Mucosa of rectum (tissue), 2 donors: ENCODE data around the gene PIM2.

ENCODE experiments used
- H3K27ac ChIP-seq, 2 donors: one replicate each; pipeline ENCODE4 v1.7.0; 2013; ENCODE audit warnings: inconsistent platforms in 2 of 2, low read depth in 2 of 2, low read length in 2 of 2
- H3K27me3 ChIP-seq, 2 donors: one replicate each; pipeline ENCODE4 v1.7.0; 2013; ENCODE audit warnings: low read length in 2 of 2; ENCODE audit not compliant: control insufficient read depth in 2 of 2, insufficient read depth in 2 of 2
- H3K36me3 ChIP-seq, 2 donors: one replicate each; pipeline ENCODE4 v1.7.0; 2013; ENCODE audit warnings: low read length in 2 of 2; ENCODE audit not compliant: control insufficient read depth in 2 of 2, insufficient read depth in 2 of 2
- H3K4me1 ChIP-seq, 2 donors: one replicate each; pipeline ENCODE4 v1.7.0; 2013; ENCODE audit warnings: low read length in 2 of 2, mild to moderate bottlenecking in 1 of 2; ENCODE audit not compliant: control insufficient read depth in 2 of 2, insufficient read depth in 2 of 2
- H3K4me3 ChIP-seq, 2 donors: one replicate each; pipeline ENCODE4 v1.7.0; 2013; ENCODE audit warnings: low read length in 2 of 2
- H3K9ac ChIP-seq, 2 donors: one replicate each; pipeline ENCODE4 v1.7.0; 2013; ENCODE audit warnings: low read length in 2 of 2, low read depth in 1 of 2, mild to moderate bottlenecking in 1 of 2
- H3K9me3 ChIP-seq, 2 donors: one replicate each; pipeline ENCODE4 v1.7.0; 2013; ENCODE audit warnings: low read length in 2 of 2; ENCODE audit not compliant: control insufficient read depth in 2 of 2
- donor health status: healthy.
- donor health status: Normal muscosa, but diverticular disease.

The PIM2 gene

DNA sequence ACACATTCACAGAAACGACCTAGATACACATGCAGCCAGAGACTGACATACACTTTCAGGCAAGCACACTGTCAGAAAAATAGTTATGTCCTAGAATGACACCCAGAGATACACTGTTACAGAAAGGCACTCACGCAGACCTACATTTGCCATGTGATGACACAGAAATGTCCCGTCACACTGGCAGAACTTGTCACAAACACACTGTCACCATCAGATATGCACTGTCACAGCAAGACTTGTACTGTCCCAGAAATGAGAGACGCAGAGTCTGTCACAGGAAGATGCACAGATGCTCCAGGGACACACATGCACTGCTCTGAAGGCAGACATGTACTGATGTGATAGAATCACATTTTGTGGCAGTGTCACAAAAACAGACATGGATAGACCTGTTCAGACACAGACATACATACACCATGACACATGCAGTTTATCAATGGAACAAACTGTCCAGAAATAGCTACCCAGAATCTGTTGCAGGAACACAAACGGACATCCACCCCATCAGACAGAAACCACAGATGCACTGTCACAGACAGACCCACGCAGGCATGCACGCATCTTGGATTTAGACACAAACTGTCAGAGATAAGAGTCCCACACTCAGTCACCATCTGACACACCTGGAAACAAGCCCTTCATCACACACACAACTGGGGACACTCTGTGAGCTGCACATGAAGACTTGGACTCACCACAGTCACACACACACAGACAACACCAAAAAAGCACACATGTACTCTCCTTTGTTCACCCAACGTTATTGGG, 1.3 kb upstream of the PIM2 start:
- H3K9ac ChIP-seq: peak overlapping the region in 1 of 2 donors; percentile 1
- no peaks in the 10 kb centered on the region for H3K27me3 ChIP-seq
- peaks cover 0 to 4% of the 10 kb centered on the region in 2 donors for H3K4me1 ChIP-seq
- peak overlapping the region in 1 of 2 donors; percentile 77 for H3K4me3 ChIP-seq
- peaks cover 12 to 28% of the 10 kb centered on the region in 2 donors for H3K36me3 ChIP-seq
- H3K9me3 ChIP-seq: no peaks in the 10 kb centered on the region
- H3K27ac ChIP-seq: peak overlapping the region; percentile 42 to 80

DNA sequence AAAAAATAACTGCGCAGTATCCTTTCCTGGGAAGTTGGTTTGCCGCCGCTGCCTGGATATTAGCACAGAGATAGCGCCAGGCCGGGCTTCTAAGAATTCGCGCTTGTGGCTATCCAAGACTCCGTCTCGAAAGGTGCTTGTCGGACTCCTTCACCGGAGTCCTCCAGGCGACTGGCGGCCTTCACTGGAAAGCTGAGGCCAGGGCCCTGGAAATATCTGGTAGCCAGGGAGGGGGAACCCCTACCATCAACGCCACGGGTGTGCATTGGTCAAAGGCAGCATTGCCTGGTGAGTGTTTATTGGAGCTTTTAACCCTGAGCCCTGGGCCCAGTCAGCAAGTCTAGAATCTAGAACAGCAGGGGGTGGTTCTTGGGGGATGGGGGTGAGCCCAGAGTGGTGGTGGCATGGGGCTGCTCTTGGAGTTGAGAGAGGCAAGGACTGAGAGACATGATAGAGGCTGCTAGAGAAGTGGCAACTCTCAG, 577 bp upstream of the PIM2 start:
- H3K36me3 ChIP-seq: peaks cover 14 to 30% of the 10 kb centered on the region in 2 donors
- H3K27me3 ChIP-seq: no peaks in the 10 kb centered on the region
- no peaks in the 10 kb centered on the region for H3K9me3 ChIP-seq
- peak overlapping the region; percentile 38 to 77 for H3K4me3 ChIP-seq
- peaks cover 0 to 4% of the 10 kb centered on the region in 2 donors for H3K4me1 ChIP-seq
- peak overlapping the region; percentile 15 to 53 for H3K9ac ChIP-seq
- peak overlapping the region; percentile 42 to 80 for H3K27ac ChIP-seq

DNA sequence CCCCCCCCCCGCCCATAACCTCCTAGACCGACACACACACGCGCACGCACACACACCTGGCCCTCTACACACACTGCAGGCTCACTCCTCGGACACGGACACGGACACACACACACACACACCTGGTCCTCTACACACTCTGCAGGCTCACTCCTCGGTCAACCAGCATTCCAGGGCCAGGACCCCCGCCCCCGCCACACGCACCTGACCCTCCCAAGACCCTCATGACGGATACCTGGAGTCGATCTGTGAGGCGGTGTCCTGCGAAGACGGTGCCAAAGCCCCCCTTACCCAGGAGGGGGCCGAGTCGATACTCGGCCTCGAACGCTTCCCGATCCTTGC, 552 bp downstream of the PIM2 start:
- H3K4me3 ChIP-seq: peak overlapping the region; percentile 48 to 77
- H3K9me3 ChIP-seq: no peaks in the 10 kb centered on the region
- H3K36me3 ChIP-seq: peaks cover 10 to 22% of the 10 kb centered on the region in 2 donors
- H3K9ac ChIP-seq: peak overlapping the region; percentile 58 to 61
- H3K27ac ChIP-seq: peak overlapping the region; percentile 55 to 79
- H3K4me1 ChIP-seq: peaks cover 0 to 7% of the 10 kb centered on the region in 2 donors
- H3K27me3 ChIP-seq: no peaks in the 10 kb centered on the region

- Histone ChIP-seq H3K4me1 (peaks cover 5 to 12% of the 10 kb centered on the region in 2 donors), H3K27ac (peak overlapping the region; percentile 19 to 62), H3K9ac (peak overlapping the region; percentile 21 to 35), H3K9me3 (no peaks in the 10 kb centered on the region), H3K4me3 (peak overlapping the region; percentile 48 to 77), H3K36me3 (peaks cover 9 to 16% of the 10 kb centered on the region in 2 donors), H3K27me3 (no peaks in the 10 kb centered on the region)
Measured at GRCh38 chrX:48917139-48918001, 1.5 kb downstream of the PIM2 start.

- H3K27me3 ChIP-seq: no peaks in the 10 kb centered on the region
Measured at GRCh38 chrX:48914593-48915493, 4.0 kb downstream of the PIM2 start.

GRCh38 chrX:48913605-48914366, 5.0 kb downstream of the PIM2 start:
- Histone ChIP-seq H3K9ac (no peak overlapping the region), H3K36me3 (peaks cover 9 to 13% of the 10 kb centered on the region in 2 donors), H3K4me1 (peaks cover 5 to 17% of the 10 kb centered on the region in 2 donors), H3K9me3 (no peaks in the 10 kb centered on the region), H3K4me3 (no peak overlapping the region), H3K27ac (no peak overlapping the region), H3K27me3 (no peaks in the 10 kb centered on the region)

More at GRCh38 chrX:48914593-48915493, 4.0 kb downstream of the PIM2 start:
- peaks cover 5 to 21% of the 10 kb centered on the region in 2 donors for H3K4me1 ChIP-seq
- peaks cover 9 to 13% of the 10 kb centered on the region in 2 donors for H3K36me3 ChIP-seq
- peak overlapping the region in 1 of 2 donors; percentile 35 for H3K4me3 ChIP-seq
- H3K9ac ChIP-seq: no peak overlapping the region
- no peaks in the 10 kb centered on the region for H3K9me3 ChIP-seq
- no peak overlapping the region for H3K27ac ChIP-seq

GRCh38 chrX:48911412-48912182, 7.2 kb downstream of the PIM2 start, which contains the start of gene SLC35A2:
TSS of gene SLC35A2 (minus strand) at chrX:48911646. CDS start at chrX:48911636, 10 bp downstream.
- peak within 1 kb of the TSS; percentile 78 to 89 for H3K4me3 ChIP-seq
- H3K4me1 ChIP-seq: peaks cover 5 to 17% of the 10 kb centered on the region in 2 donors
- H3K9me3 ChIP-seq: no peaks in the 10 kb centered on the region
- peak within 1 kb of the TSS; percentile 69 to 74 for H3K9ac ChIP-seq
- H3K36me3 ChIP-seq: peaks cover 13 to 14% of the 10 kb centered on the region in 2 donors
- H3K27ac ChIP-seq: peak within 1 kb of the TSS; percentile 86 to 87
- H3K27me3 ChIP-seq: no peaks in the 10 kb centered on the region

DNA sequence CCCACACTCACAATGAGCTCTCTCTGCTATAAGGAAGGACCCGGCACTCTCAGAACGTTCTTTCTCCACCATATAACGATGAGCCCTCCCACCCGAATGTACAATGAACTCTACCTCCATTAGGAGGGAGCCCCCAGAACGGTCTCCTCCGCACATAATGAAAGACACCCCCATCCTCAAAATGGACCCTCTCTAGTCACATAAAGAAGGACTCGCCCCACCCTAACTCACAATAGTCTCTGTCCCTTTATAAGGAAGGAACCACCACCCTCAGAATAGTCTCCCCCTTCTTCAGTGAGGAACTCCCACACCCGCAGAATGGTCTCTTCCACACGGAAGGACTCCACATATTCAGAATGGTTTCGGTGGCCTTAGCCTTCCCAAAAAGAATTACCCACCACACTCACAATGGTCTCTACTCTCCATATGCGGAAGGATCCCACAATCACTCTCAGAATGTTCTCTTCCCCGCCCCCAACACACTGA, 7.9 kb downstream of the PIM2 start:
- peak overlapping the region; percentile 78 to 89 for H3K4me3 ChIP-seq
- H3K4me1 ChIP-seq: peaks cover 5 to 17% of the 10 kb centered on the region in 2 donors
- H3K27ac ChIP-seq: peak overlapping the region; percentile 86 to 87
- H3K36me3 ChIP-seq: peaks cover 13 to 14% of the 10 kb centered on the region in 2 donors
- no peaks in the 10 kb centered on the region for H3K9me3 ChIP-seq
- peak overlapping the region; percentile 69 to 74 for H3K9ac ChIP-seq
- no peaks in the 10 kb centered on the region for H3K27me3 ChIP-seq
